ENCODE measurements around the gene KRTAP9-6.
"Not testable (repeated sequence)": the region's sequence is repeated elsewhere in the genome, so short reads cannot be mapped to it uniquely, and the experiment has no call there.

The KRTAP9-6 gene

GRCh38 chr17:41271858-41272257 is 6.7 kb downstream of the KRTAP9-6 start:
- no peak for DNase-seq

GRCh38 chr17:41275648-41276190 is 10.5 kb downstream of the KRTAP9-6 start, which contains the start of gene KRTAP9-7:
KRTAP9-7 (plus strand) TSS chr17:41275698; CDS start chr17:41275698, 0 bp downstream.
- DNase-seq: not testable (repeated sequence)

- no peak for DNase-seq
These were observed 13.2 kb downstream of the KRTAP9-6 start for GRCh38 chr17:41278176-41278955.

GRCh38 chr17:41284043-41284442 is 18.9 kb downstream of the KRTAP9-6 start:
- no peak for DNase-seq

GRCh38 chr17:41284546-41284945 is 19.4 kb downstream of the KRTAP9-6 start:
- DNase-seq: no peak

GRCh38 chr17:41287050-41287449 is 21.9 kb downstream of the KRTAP9-6 start:
- no peak for DNase-seq

DNA sequence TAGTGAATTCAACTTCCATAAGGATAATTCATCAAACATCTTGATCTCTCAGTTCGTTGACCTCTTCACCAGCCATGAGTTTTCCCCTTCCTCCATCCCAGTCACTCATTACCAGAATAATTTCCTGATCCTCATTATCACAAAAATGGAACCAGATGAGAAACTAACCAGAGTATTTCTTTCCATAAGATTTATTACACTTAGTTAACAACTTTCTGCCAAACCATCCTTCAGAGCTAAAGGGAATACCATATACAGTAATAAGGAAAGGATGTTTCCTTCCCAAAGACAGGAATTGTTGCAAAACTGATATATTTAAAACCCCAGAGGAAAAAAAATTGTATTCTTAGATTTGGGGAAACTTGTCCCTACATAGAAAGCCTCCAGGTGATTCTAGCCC is 28.8 kb downstream of the KRTAP9-6 start:
- DNase-seq: no peak

DNA sequence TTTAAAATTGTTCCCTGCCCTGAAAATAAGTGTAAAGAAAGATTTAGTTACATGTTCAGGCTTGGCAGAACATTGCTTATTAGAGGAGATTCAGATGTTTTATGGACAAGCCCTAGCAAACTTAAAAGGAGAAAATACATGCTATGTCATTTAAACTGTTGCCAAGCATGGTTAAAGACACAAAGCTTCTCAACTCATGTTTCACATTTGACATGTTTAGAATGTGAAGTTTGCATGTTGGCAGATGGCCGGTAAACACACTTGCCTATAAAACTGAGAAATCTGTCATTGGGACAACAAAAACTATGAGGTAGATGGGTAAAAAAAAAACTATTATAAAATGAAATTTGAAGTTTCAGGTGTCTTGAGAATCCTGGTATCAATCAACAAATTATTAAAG is 31.7 kb downstream of the KRTAP9-6 start:
- no peak for DNase-seq

DNA sequence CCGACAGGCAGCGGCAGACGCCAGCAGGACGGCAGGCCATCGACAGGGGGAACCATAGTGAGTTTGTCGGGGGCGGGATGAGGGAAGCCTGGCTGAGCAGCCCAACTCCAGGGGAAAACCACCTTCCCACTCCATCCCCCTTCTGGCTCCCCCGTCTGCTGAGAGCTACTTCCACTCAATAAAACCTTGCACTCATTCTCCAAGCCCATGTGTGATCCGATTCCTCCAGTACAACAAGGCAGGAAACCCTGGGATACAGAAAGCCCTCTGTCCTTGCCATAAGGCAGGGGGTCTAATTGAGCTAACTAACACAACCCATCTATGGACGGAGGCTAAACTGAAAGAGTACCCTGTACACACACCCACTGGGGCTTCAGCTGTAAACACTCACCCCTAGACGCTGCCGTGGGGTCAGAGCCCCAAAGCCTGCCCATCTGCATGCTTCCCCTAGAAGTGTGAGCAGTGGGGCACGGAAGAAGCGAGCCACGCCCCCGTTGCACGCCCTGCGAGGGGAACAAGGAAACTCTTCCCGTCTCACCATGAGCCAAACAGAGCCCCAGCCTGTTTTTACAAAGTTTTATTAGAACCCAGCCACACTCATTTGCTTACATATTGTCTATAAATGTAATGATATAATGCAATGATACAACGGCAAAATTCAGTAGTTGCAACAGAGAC is 33.4 kb downstream of the KRTAP9-6 start:
- no peak for DNase-seq

GRCh38 chr17:41301204-41301790 is 36.1 kb downstream of the KRTAP9-6 start:
- no peak for DNase-seq

- no peak for DNase-seq
These were observed 37.0 kb downstream of the KRTAP9-6 start, which contains the start of gene KRTAP29-1 for GRCh38 chr17:41301916-41302901. KRTAP29-1 (minus strand) TSS chr17:41302851; CDS start chr17:41302851, 0 bp downstream.

DNA sequence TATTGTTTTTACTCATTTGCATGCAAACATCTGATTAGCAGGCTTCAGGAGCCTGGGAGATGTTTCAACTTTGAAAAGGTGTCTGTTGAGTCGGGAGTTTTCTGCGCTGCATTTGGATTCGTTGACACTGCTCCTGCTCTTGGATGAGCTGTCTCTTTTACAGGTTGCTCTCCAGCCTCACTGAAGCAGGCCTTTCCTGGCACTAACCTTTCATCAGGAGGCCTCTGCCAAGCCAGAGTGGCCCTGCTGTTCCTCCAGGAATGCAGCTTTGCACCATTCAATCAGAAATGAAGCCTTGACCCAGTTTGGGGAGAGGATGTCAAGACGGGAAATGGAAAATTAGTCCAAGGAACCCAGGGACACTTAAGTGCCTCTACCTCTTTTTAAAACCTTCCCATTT is 37.8 kb downstream of the KRTAP9-6 start:
- no peak for DNase-seq

- no peak for DNase-seq
These were observed 38.9 kb downstream of the KRTAP9-6 start for GRCh38 chr17:41304091-41304490.

- DNase-seq: peak; percentile 26
These were observed 42.5 kb downstream of the KRTAP9-6 start for GRCh38 chr17:41307647-41308046.

- peak; percentile 91 for DNase-seq
These were observed 43.2 kb downstream of the KRTAP9-6 start for GRCh38 chr17:41308251-41308917.

DNA sequence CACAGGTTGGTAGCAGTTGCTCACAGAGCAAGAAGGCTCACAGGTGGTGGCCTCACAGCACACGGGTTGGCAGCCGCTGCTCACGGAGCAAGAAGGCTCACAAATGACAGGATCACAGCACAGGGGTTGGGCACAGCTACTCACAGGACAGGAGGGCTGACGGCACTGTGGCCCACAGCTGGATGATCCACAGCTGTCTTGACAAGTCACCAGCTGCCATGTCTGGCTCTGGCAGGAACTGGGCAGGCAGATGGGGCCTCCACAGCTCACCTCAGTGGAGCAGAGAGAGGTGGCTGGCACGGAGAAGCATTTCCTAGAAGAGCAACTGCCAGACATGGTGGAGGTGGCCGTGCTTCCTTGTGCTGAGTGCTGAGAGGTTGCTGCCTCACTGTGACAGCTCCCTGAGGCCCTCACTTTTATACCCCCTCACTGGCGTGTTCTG is 43.8 kb downstream of the KRTAP9-6 start, which contains the start of gene KRTAP16-1:
TSS of gene KRTAP16-1 (minus strand) at position 392 of the 442 bp plus-strand sequence. CDS start at position 336, 56 bp downstream.
- peak; percentile 64 for DNase-seq

- DNase-seq: no peak
These were observed 45.9 kb downstream of the KRTAP9-6 start for GRCh38 chr17:41311111-41311510.

DNA sequence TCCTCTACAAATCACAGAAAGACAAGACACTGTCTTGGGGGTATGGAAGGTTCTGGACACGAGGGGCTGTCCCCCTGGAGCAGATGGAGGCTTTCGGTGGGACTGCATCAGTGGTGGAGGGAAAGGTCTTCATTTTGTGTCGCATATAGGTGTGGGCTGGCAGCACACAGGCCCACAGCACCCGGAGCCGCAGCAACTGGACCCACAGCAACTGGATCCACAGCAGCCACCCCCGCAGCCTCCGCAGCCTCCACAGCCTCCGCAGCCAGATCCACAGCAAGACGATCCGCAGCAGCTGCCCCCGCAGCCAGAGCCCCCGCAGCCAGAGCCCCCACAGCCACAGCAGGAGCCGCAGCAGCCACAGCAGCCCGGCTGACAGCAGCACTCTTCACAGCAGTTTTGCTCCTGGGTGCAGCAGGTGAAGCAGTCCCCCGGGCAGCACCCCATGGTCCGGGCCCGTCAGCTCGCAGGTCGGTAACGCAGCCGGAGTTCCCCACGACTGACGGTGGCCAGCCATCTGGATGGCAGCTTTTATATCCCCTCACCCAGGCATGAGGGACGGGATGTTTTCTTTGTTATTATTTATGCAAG is 50.1 kb downstream of the KRTAP9-6 start, which contains the start of gene KRTAP17-1:
TSS of gene KRTAP17-1 (minus strand) at position 507 of the 591 bp plus-strand sequence. CDS start at position 447, 60 bp downstream.
- no peak for DNase-seq
